ENCODE data around the gene CHORDC1.

- no peak for TF ChIP-seq ZNF124 (CRISPR knock-in tag; IDR thresholded peaks at IDR 0.05)
- TF ChIP-seq CTCF (CRISPR knock-in tag; IDR thresholded peaks at IDR 0.05), result no peak
- no peak for TF ChIP-seq MAX (IDR thresholded peaks at IDR 0.05)
- TF ChIP-seq KDM5B (CRISPR knock-in tag; IDR thresholded peaks at IDR 0.05; ENCODE audit: borderline replicate concordance), result no peak
- no peak for TF ChIP-seq ELF4 (CRISPR knock-in tag; IDR thresholded peaks at IDR 0.05; ENCODE audit: borderline replicate concordance)
- TF ChIP-seq ZNF552 (CRISPR knock-in tag; IDR thresholded peaks at IDR 0.05; ENCODE audit: borderline replicate concordance), result no peak
- TF ChIP-seq KDM4B (CRISPR knock-in tag; IDR thresholded peaks at IDR 0.05), result no peak
- no peak for TF ChIP-seq ZNF570 (CRISPR knock-in tag; IDR thresholded peaks at IDR 0.05; ENCODE audit: borderline replicate concordance)
- no peak for TF ChIP-seq JUN (CRISPR knock-in tag; IDR thresholded peaks at IDR 0.05)
- no peak for TF ChIP-seq MYNN (CRISPR knock-in tag; IDR thresholded peaks at IDR 0.05; ENCODE audit: low read depth)
- TF ChIP-seq PHB2 (IDR thresholded peaks at IDR 0.05; ENCODE audit: partially characterized antibody), result no peak
- no peak for TF ChIP-seq FOSL2 (CRISPR knock-in tag; IDR thresholded peaks at IDR 0.05)
- TF ChIP-seq ZFP1 (CRISPR knock-in tag; IDR thresholded peaks at IDR 0.05), result no peak
Measured at GRCh38 chr11:90257158-90257525, 34.3 kb upstream of the CHORDC1 start.
